ENCODE data around the gene FSTL1.

DNA sequence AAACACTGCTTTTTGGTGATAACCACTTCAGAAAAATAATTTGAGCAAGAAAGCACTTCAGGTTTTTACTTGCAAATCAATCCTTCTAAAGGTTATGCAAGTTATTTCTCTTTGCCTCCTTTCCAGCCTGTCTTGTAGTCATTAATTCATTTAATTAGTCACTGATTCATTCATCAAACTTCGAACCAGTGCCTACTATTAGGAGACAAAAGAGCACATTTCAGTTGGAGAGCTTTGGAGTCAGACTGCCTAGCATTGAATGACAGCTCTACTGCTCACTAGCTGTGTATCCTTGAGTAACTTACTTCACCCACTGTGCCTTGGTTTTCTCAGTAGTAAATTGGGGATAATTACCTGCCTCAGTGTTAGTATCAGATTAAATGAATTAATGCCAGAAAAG lies 86.7 kb downstream of the FSTL1 start:
- TF ChIP-seq FOSL2 (IDR thresholded peaks at IDR 0.05) (no peak), FOSL2 (CRISPR knock-in tag; IDR thresholded peaks at IDR 0.05) (no peak), POLR2A (IDR thresholded peaks at IDR 0.05; ENCODE audit: low read length) (no peak), EP300 (IDR thresholded peaks at IDR 0.05) (no peak), CBX2 (IDR thresholded peaks at IDR 0.05; ENCODE audit: borderline replicate concordance, low read depth) (no peak), KDM5A (IDR thresholded peaks at IDR 0.05) (no peak), EHF (CRISPR knock-in tag; IDR thresholded peaks at IDR 0.05) (no peak), MYC (IDR thresholded peaks at IDR 0.05; ENCODE audit: borderline replicate concordance, low read length) (no peak), CHD2 (IDR thresholded peaks at IDR 0.05; ENCODE audit: low read length, partially characterized antibody) (no peak), CHD4 (IDR thresholded peaks at IDR 0.05; ENCODE audit: borderline replicate concordance) (no peak), RFX5 (IDR thresholded peaks at IDR 0.05) (no peak), ZNF302 (CRISPR knock-in tag; IDR thresholded peaks at IDR 0.05) (no peak)
- TF ChIP-seq, protein P1, sequence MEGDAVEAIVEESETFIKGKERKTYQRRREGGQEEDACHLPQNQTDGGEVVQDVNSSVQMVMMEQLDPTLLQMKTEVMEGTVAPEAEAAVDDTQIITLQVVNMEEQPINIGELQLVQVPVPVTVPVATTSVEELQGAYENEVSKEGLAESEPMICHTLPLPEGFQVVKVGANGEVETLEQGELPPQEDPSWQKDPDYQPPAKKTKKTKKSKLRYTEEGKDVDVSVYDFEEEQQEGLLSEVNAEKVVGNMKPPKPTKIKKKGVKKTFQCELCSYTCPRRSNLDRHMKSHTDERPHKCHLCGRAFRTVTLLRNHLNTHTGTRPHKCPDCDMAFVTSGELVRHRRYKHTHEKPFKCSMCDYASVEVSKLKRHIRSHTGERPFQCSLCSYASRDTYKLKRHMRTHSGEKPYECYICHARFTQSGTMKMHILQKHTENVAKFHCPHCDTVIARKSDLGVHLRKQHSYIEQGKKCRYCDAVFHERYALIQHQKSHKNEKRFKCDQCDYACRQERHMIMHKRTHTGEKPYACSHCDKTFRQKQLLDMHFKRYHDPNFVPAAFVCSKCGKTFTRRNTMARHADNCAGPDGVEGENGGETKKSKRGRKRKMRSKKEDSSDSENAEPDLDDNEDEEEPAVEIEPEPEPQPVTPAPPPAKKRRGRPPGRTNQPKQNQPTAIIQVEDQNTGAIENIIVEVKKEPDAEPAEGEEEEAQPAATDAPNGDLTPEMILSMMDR (IDR thresholded peaks at IDR 0.05), result no peak
- TF ChIP-seq, protein P2, sequence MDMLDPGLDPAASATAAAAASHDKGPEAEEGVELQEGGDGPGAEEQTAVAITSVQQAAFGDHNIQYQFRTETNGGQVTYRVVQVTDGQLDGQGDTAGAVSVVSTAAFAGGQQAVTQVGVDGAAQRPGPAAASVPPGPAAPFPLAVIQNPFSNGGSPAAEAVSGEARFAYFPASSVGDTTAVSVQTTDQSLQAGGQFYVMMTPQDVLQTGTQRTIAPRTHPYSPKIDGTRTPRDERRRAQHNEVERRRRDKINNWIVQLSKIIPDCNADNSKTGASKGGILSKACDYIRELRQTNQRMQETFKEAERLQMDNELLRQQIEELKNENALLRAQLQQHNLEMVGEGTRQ (IDR thresholded peaks at IDR 0.05), result no peak
- TF ChIP-seq, protein P3, sequence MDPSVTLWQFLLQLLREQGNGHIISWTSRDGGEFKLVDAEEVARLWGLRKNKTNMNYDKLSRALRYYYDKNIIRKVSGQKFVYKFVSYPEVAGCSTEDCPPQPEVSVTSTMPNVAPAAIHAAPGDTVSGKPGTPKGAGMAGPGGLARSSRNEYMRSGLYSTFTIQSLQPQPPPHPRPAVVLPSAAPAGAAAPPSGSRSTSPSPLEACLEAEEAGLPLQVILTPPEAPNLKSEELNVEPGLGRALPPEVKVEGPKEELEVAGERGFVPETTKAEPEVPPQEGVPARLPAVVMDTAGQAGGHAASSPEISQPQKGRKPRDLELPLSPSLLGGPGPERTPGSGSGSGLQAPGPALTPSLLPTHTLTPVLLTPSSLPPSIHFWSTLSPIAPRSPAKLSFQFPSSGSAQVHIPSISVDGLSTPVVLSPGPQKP (IDR thresholded peaks at IDR 0.05; ENCODE audit: low read depth, low read length), result no peak
